Inferior parietal cortex (tissue), 1 donor: Measurements from ENCODE around the gene ARHGAP26.
A peak's percentile ranks its signal among the peaks of the same experiment; 100 is the strongest.

Source experiments
- DNase-seq: peaks from one replicate; pipeline ENCODE4 v3.0.0-alpha.2; 2016; ENCODE audit errors: extremely low spot score

Gene ARHGAP26

DNA sequence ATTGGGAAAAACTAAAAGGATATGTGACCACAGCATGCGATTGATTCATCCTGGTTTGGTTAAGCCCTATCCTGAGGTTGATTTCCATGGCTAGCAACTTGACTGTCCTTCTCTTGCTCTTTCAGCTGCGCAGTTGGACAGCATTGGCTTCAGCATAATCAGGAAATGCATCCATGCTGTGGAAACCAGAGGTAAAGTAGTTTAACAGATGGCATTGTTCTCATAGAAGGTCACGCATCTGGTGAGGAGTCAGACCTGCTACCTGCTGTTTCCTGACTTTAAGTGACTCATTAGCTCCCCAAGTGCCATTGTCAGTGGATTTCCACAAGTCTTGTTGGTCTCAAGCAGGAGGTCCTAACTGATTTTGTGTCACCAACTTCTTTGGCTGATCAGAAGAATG lies 266.9 kb downstream of the ARHGAP26 start:
- no peak for DNase-seq

DNA sequence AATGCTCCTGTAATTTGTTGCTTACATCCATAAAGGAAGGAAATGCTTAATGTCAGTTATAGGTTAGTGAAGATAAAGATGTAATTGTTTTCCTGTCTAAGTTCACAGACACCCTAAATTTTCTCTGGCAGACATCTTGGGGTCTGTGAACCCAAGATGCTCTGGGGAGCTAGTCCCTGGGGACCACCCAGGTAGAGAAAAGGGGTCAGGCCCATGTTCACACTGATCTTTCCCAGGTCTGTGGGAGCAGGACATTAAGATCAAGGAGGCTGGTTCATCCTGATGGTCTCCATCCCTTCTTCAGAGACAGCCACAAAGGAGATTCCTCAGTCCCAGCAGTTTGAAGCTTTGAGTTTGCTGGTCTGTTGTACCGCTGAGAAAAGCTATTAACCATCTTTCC lies 267.5 kb downstream of the ARHGAP26 start:
- DNase-seq, result no peak

DNA sequence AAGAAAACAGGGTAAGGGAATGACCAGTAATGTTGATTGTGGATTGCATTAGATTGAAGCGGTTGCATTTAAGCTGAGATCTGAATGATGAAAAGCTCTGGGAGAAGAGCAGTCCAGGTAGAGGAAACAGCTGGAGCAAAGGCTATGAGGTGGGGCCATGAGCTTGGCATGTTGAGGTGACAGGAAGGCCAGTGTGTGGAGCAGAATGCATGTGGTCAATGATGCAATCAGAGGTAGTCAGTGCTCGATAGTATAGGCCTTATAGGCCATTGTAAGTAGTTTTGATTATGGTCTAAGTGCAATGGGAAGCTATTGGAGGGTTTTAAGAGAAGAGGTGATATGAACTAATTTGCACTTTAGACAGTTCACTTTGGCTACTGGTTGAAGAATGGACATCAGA lies 270.4 kb downstream of the ARHGAP26 start:
- DNase-seq, result no peak

DNA sequence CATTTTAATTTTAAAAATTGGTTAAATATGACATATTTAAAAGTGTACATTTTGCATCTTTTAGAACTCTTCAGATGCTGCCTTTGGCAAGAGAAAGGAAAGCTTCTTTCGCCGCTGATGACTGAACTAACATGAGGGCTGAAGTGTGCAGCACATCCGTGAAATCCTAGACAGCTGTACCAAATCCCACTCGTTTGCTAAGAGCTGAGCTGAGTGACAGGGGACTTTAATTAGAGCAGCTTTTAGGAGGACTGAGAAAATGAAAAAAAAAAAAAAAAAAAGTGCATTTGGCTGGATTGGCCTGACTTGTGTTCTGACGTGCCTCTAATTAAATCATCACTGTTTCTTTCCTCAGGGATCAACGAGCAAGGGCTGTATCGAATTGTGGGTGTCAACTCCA lies 271.3 kb downstream of the ARHGAP26 start:
- DNase-seq, result no peak

DNA sequence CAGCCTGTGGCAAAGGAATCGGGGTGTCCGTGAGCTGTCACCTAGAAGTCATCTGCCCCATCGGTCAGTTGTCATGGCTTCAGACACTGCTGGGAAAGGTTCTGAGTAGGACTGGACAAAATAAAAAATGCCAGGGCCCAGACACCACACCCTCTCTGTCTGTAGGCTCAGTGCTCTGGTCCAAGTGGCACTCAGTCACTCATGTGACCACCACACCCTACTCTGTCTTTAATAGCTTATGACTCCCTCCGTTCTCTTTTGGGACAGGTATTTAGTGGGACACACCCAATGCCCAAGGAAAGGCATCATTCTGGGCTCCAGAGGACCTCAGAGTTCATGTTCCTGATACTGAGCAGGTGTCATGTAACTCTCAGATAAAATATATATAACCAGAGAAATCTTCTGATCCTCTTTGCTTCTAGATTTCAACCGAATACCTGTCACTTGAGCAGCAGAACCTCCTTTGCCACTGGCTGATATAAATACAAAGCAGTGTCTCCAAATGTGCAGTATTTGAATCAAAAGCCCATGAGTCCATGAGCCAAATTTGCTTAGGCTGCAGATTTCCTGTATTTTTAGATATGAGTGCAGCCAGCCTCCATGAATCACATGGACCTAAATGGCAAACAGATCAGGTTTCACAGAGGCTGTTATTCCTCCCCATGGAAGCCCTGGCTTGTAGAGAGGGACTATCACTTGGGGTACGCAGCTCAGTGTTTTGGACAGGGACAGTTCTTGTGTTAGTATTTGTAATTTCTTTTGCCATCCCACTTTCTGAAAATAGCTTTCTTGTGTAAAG lies 272.0 kb downstream of the ARHGAP26 start:
- DNase-seq, result no peak

DNA sequence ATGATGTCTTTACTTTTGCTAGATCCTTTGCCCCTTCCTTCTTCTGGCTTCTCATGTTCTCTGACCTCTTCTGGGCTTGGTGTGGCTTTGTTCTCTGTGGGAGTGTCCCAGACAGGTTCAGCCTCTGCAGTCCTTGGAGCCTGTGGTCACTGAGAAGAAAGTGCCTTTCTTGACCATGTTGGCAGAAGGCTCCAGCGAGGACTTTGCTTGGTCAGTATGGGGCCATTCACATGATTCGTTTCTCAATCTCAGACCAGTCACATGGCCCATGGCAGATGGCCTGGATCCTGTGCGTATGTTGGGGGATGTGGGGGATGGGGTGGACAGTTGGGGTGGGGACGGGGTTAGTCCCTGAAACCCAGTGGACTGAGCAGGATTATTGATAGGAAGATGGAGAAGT lies 274.1 kb downstream of the ARHGAP26 start:
- DNase-seq, result no peak

DNA sequence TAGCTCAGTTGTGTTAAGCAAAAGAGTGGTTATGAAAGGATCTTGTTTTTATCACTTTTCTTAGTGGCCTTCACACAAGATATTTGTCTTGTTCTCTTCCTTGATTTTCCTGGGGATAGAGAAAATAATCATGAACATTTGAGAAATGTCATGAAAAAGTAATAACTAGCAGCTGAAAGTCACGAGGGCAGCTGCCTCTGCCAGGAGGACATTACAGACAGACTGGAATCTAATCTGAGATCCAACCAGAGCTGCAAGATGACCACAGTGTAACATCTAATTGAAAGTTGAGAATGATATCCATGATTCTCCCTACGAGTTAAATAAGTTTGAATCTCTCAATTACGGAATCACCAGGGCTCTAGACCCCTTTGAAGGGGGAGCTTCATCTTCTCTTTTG lies 274.9 kb downstream of the ARHGAP26 start:
- DNase-seq, result no peak

DNA sequence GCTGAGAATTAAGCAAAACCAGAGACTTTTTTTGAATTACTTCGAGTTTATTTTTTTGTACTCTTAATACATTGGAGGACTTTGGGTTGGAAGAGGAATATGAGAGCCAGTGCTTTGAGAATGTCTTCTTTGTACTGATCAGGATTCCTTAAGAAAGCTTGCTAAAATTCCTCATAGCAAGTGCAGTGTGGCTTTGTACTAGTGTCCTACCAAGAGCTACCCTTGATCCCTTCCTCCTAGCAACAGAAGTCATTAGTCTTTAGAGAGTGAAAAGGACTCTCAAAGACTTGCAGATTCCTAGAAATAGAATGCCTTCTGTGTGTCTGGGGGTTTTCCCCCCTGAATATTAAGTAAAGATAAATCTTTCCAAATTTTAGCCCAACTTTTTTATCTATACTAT lies 276.1 kb downstream of the ARHGAP26 start:
- no peak for DNase-seq

DNA sequence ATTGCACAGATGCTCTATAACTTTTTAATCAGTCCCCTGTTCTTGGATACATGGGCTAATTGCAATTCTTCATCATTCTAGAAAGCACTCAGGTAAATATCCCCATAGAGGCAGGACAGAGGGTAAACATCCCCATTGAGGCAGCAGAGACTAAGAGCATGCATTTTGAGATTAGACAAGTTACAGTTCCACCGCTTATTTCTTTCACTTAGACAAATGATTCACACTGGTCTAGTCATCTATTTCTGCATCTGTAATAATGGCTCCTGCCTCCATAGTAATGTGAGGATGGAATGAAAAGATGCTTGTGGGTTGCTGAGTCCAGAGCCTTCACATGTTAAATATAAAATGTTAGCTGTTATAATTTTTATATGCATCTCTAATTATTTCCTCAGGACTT lies 276.9 kb downstream of the ARHGAP26 start:
- no peak for DNase-seq

DNA sequence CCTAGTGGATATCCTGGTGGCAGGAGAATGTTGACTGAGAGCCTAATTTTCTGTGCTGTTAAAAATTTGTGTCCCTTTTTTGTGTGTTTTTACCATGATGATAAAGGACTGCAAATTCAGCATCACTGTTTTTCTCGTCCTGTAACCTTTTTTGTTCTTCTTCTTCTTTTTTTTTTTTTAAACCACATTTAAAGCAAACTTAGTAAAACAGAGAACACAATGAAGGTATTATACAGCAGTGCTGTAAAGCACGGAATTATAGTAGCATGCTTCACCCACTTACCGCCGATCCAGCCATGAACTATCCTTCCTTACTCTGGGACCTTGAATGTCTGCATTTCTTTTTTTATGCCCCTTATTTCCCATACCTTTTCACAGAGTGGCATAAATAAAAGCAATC lies 280.0 kb downstream of the ARHGAP26 start:
- no peak for DNase-seq

DNA sequence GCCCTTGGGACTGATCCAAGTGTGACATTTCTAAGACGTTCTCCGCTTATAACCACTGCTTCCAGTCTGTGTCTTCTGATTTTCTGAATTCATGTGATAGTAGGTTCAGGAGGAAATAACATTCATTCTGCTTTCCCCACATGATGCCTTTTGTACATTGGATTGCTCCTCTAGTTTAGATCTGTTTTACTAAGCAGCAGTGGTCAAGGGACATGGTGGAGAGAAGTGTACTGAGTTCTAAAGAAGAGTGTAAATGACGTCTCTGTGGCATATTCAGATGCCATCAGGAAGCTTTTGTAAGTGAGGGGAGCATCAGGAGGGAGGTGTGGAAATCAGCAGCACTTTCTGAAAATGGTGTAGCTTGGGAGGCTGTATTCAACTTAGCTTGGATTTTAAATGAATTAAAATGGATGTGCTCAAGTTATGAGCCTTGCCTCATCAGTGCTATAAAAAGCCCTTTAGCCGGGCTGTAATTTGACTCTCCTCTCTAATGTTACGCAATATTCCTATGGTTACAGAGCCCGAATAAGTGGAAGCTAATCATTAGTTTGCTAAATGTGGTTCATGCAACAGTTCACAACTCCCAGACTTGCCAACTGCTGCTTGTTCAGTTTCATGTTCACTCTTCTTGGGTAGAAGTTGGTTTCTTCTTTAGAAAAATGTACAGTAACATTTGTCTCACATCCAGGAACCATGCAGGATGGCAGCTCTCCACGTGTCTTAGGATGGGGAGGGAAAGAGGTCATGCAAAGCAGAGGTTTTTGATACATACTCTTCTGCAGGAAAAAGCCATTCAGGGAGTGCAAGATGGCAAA lies 281.3 kb downstream of the ARHGAP26 start:
- DNase-seq, result no peak

DNA sequence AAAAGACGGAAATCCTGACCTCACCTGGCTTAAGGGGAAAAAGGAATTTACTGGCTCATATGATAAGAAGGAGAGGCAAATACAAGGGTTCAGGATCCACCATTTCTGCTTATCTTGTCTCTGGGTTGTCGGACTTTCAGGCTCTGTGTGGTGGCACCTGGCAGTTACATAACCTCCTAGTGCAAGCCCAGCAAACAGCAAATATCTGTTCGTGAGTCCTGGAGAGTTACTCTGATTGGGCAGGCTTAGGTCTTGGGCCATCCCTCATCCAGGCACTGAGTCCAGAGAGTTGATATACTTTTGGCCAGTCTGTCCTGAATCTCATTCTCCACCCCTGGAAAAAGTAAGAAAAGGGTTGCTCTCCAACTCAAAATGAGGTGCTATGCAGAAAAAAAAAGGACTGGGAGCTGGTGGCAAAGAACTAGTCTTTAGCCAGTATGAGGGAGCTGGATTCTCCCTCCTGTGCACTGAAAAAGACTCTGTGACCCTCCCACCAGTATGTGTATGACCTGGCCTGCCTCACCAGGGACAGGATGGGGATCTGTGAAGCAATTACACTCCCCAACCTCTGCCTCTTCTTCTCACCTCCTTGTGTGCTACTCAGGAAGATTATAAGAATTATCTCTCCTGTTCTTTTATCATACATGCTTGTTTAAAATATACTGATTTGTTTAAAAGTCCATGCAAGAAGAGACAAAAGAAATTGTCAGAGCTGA lies 282.9 kb downstream of the ARHGAP26 start:
- no peak for DNase-seq

DNA sequence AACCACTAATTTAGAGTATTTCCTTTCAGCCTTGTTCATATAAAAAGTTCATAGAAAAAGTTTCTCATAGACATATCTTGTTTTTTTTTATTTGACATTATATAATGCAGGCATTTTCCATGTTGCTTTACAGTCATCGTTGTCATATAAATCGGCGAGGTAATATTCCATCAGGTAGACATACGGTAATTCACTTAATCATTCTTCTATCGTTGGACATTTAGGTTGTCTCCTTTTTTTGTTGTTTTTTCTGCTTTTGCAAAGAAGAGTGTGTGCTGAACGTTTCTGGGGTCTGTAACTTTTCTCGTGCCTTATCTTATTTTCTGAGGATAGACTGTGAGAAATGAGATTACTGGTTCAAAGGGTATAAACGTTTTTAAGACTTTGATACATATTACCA lies 283.6 kb downstream of the ARHGAP26 start:
- no peak for DNase-seq

DNA sequence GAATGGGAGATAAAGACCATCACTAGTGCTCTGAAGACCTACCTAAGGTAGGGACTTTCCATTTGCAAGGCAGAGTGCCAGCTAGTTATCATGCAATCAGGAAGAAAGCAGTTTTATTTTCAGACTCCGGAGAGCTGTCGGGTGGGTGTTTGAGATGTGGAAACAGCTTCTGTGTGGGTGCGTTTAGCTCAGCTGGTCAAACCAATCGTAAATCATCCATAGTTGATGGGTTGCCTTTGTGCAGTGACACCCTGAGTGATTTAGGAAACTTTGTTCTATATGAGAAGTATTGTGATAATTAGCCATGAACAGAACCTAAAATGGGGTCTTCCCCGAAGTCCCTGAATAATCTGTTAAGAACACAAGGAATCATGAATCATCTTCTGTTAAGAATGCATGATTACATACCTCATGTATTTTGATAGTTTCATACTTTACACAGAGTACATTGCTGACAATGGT lies 284.3 kb downstream of the ARHGAP26 start:
- DNase-seq, result no peak

DNA sequence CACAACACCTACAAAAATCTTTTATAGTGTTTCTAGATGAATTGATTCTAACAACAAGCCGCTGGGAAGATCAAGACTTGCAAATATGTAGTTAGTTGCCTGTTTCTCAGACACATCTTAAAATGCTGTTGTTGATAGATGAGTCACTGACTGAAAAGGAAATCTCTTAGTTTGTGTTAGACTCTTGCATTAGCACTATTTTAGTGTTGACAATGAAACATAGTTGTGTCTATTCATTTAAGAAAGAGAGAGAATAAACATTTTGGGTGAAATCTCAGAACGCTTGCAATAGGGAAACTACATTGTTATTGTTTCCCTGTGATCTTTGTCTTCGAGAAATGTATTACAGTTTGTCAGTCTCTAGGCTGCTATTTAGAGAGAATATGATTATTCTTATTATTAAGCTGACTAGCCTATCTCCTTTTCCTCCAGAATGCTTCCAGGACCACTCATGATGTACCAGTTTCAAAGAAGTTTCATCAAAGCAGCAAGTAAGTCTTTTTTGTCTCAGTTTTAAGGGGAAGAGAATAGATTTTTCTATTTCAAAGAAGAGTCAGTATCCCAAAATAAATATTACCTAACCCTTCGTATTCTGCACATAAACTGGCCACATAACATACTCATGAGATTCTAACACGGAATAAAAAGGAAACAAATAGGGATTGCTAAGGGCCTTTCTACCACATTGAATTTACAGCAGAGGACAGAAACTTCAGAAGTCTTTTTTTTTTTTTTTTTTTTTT lies 285.6 kb downstream of the ARHGAP26 start:
- DNase-seq, result no peak

DNA sequence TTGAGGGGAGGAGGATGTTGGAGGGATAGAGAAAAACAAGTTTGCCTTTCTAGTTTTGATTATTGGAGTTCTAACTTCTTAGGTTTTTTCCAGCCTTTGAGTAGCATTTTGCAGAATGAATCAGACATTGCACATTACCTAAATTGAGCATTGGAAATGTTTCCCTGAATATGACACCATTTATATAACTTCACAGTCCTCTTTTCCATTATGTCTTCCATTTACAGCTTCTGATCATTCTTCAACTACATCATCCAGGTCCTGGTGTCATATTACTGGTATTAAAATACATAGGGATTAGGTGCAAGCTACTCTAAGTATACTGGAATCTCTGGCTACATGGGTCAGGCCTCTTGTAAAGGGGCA lies 286.1 kb downstream of the ARHGAP26 start:
- no peak for DNase-seq

DNA sequence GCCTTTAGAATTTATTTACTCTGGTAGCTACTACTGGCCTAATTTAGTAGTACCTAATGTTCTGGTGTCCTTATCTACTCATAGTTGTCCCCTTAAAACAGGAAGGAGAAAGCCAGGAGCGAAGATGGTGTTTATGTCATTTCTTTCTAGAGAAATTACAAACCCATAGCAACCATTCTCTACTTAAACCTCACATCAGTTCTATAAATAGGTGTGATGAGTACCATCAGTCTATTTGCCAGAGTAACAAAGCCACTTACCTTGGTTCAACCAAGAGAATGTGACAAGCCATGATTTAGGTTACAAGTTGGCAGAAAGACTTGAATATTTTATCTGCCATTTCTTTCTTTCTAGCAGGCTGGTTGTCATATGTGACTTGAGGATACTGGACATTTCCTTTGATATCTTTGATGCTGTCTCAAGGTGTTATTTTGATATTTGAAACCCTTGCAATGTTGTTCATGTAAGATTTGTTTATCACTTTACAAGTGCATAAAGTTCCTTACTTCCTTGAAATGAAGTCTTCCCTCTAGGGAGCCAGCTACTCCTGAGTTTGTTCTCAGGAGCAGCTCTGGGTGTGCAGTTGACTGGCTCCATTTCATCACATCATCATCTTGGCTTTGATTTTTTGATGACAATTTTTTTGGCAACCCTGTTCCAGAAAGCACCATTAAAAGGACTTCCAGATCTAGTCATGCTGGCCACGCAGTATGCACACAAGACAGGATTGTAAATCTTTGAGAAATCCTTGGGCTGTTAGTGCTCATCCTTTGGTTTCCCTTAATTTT lies 286.8 kb downstream of the ARHGAP26 start:
- DNase-seq, result no peak

DNA sequence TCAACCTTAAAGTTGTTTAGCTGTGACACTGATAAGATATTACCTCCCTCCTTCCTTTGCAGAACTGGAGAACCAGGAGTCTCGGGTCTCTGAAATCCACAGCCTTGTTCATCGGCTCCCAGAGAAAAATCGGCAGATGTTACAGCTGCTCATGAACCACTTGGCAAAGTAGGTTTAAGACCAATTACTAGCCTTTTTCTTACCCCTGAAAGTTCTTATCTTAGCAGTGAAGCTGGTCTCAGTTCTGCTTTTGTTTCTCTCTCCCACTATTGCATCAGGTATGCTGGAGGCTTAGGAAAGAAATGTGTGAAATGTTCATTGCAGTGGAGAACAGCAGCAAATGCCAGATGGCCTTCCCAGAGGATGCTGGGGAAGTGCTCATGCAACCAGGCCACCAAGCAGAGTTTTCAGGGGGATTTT lies 287.4 kb downstream of the ARHGAP26 start:
- DNase-seq, result no peak

DNA sequence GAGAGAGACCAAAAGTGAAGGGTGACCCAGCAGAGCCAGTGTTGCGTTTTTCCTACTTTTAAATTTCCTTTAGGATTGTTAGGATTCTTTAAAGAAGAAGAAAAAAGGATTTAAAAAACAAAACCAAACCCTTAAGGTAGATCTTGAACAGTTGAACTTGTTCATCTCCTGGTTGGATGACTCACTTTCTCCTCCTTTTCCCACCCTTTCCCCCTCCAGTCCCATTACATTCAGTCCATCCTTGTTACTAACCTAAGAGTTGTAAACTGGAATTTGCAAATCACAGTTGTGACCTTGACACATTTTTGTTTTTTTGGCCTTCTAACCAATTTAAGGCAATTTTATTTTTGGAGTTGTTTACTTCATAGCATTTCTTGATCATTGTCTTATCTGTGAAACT lies 289.2 kb downstream of the ARHGAP26 start:
- DNase-seq, result peak; percentile 1

DNA sequence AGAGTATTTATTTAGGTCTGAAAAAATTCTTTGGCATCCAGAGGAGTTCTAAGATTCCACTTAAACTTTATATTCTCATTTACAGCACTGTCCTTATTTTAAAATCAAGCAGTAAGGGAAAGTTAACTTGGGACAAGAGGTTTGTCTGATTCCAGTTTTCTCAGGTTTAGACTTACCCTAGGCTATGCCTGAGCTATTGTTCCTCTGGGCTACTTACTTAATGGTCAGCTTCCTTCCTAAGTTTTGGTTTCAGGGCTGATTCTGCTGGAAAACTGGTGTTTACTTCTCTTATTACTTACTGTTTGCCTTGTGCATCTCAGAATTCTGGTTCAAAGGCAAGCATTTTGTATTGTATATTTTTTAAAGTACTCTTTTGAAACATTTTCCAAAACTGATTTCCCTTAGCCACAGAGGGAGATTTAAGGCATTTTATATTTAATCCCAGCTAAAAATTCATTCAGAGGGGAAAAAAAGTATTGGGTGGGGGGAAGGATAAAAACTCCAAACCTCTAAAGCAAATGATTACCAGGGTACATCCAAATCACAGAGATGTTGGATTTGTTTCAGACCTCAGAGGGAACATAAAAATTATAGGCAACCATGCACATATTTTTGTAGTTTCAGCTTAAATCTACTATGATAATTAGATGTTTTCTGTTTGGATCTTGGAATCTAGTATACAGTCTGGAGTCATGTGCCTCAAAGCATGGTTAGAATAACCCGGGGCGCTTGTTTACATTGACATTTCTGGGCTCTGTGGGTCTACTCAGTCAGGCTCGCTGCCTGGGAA lies 290.0 kb downstream of the ARHGAP26 start:
- DNase-seq, result peak; percentile 2
